Endothelial cell of umbilical vein (primary cell): Measurements from ENCODE around the gene FGF12. TPM values are rescaled to one million over a fixed set of nuclear protein-coding genes. Genes with fewer than 3 reads are reported as not detected.

Source experiments
- BruUV-seq: library from RNA; stranded (reverse); fragments of 400-500 nt; replicated peaks from 2 replicates; lab custom pipeline; 2021; lab: Mats Ljungman, UMichigan
- CTCF ChIA-PET: fragments of 300-600, 350-600 bp; sonication (Branson Sonifier 250); formaldehyde crosslinking; loops from one replicate; lab custom pipeline; 2021; ENCODE audit warnings: antibody characterized with exemption, inconsistent platforms; lab: Charles Lee
- POLR2A ChIA-PET: fragments of 300-600, 350-600 bp; sonication (Branson Sonifier 250); formaldehyde crosslinking; loops from one replicate; lab custom pipeline; 2021; ENCODE audit warnings: antibody characterized with exemption, inconsistent platforms; lab: Charles Lee
- DNase-seq: peaks from one replicate; pipeline ENCODE4 v3.0.0-alpha.2; 2011; ENCODE audit warnings: low read depth, low spot score
- FAIRE-seq: peaks from 2 replicates; lab custom pipeline; 2011; peaks lifted over from hg19 to GRCh38; lab: Jason Lieb, UNC
- H2AFZ ChIP-seq: 2 replicates; pipeline ENCODE4 v1.6.0; 2012; ENCODE audit warnings: low read depth, low read length, control low read depth, inconsistent platforms
- H3K27ac ChIP-seq: 2 replicates; pipeline ENCODE4 v1.5.1; 2011; ENCODE audit warnings: low read depth, mild to moderate bottlenecking, control low read depth, low read length, moderate library complexity; ENCODE audit not compliant: insufficient read depth
- H3K27me3 ChIP-seq, 2 experiments: 2 replicates each; pipeline versions ENCODE4 v1.6.0 to v1.6.1; 2011; ENCODE audit warnings: low read length in 2 of 2, mixed read lengths in 1 of 2; ENCODE audit not compliant: control insufficient read depth in 2 of 2, insufficient read depth in 2 of 2
- H3K36me3 ChIP-seq, 2 experiments: 2 replicates in 1 of 2; 3 replicates in 1 of 2; pipeline ENCODE4 v1.5.1; 2011; ENCODE audit warnings: low read length in 2 of 2, mild to moderate bottlenecking in 1 of 2, moderate library complexity in 1 of 2; ENCODE audit not compliant: control insufficient read depth in 2 of 2, insufficient read depth in 2 of 2; ENCODE audit errors: extremely low read depth in 1 of 2
- H3K4me1 ChIP-seq: 3 replicates; pipeline ENCODE4 v1.5.1; 2011; ENCODE audit warnings: mild to moderate bottlenecking, low read length; ENCODE audit not compliant: control insufficient read depth, insufficient read depth; ENCODE audit errors: extremely low read depth
- H3K4me2 ChIP-seq: 2 replicates; pipeline ENCODE4 v1.6.1; 2011; ENCODE audit warnings: low read length, control low read depth, mixed read lengths; ENCODE audit not compliant: insufficient read depth
- H3K4me3 ChIP-seq, 3 experiments: fragments of 200-600 bp in 1 of 3; sonication (generic), shearing (Covaris generic) in 1 of 3; replicated peaks in 1 of 3; 2 replicates each; pipeline ENCODE4 v1.5.1; 2011 to 2016; ENCODE audit warnings: control low read depth in 3 of 3, low read length in 3 of 3, mild to moderate bottlenecking in 2 of 3, inconsistent platforms in 1 of 3, low read depth in 1 of 3, moderate library complexity in 1 of 3; ENCODE audit not compliant: insufficient read depth in 1 of 3
- H3K79me2 ChIP-seq: 2 replicates; pipeline ENCODE4 v1.6.0; 2012; ENCODE audit warnings: low read length, inconsistent platforms; ENCODE audit not compliant: control insufficient read depth, insufficient read depth
- H3K9ac ChIP-seq: replicated peaks from 2 replicates; pipeline ENCODE3; 2011; ENCODE audit warnings: low read length, control low read depth; ENCODE audit not compliant: insufficient read depth; ENCODE audit errors: extremely low read depth
- H3K9me1 ChIP-seq: replicated peaks from 3 replicates; pipeline ENCODE4 v1.6.0; 2011; ENCODE audit warnings: mild to moderate bottlenecking, low read length; ENCODE audit not compliant: control insufficient read depth, insufficient read depth; ENCODE audit errors: extremely low read depth
- H3K9me3 ChIP-seq: replicated peaks from 2 replicates; pipeline ENCODE4 v1.5.1; 2012; ENCODE audit warnings: low read length, inconsistent platforms; ENCODE audit not compliant: control insufficient read depth, insufficient read depth
- H4K20me1 ChIP-seq: replicated peaks from 2 replicates; pipeline ENCODE3; 2011; ENCODE audit warnings: mild to moderate bottlenecking, low read length; ENCODE audit not compliant: control insufficient read depth, insufficient read depth; ENCODE audit errors: extremely low read depth
- EZH2 ChIP-seq: IDR thresholded peaks from 2 replicates; pipeline ENCODE4 v1.6.1; 2012; ENCODE audit warnings: borderline replicate concordance, low read depth, mild to moderate bottlenecking, moderate library complexity, low read length, inconsistent platforms; ENCODE audit not compliant: severe bottlenecking
- FOS ChIP-seq: IDR thresholded peaks from 2 replicates; pipeline ENCODE4 v1.6.1; 2011; ENCODE audit warnings: mild to moderate bottlenecking, low read length, moderate library complexity, borderline replicate concordance; ENCODE audit not compliant: insufficient read depth
- GATA2 ChIP-seq: IDR thresholded peaks from 2 replicates; pipeline ENCODE4 v1.7.0; 2011; ENCODE audit warnings: low read depth, mild to moderate bottlenecking, moderate library complexity, mixed read lengths, low read length; ENCODE audit not compliant: insufficient read length, insufficient read depth
- JUN ChIP-seq: IDR thresholded peaks from 2 replicates; pipeline ENCODE4 v1.6.1; 2011; ENCODE audit warnings: borderline replicate concordance, low read depth; ENCODE audit not compliant: insufficient read length, insufficient read depth
- MYC ChIP-seq: IDR thresholded peaks from one replicate; pipeline ENCODE4 v1.6.1; 2011; ENCODE audit warnings: mild to moderate bottlenecking, low read depth, low read length
- POLR2A ChIP-seq: IDR thresholded peaks from 2 replicates; pipeline ENCODE4 v1.6.1; 2012; ENCODE audit warnings: low read depth, mild to moderate bottlenecking, control low read depth, low read length
- POLR2AphosphoS5 ChIP-seq: IDR thresholded peaks from 2 replicates; pipeline ENCODE4 v1.6.1; 2012; ENCODE audit warnings: low read depth, mild to moderate bottlenecking, control low read depth, low read length, moderate library complexity; ENCODE audit not compliant: insufficient read depth
- dilution Hi-C: fragments of 300-500 bp; cut with MboI; formaldehyde crosslinking; loops from one replicate; pipeline ENCODE4 v1.15.0; 2019; ENCODE audit warnings: low sequenced_read_pairs; ENCODE audit not compliant: extremely low pct_ligation_motif_present
- intact Hi-C: fragments of 100-400 bp; cut with micrococcal nuclease; formaldehyde crosslinking; loops from one replicate; pipeline ENCODE4 v1.10.0; 2022
- polyA plus RNA-seq, 4 experiments: library from polyadenylated mRNA; depleted of rRNA in 3 of 4; stranded (reverse) in 3 of 4; unstranded in 1 of 4; fragments of >200 nt; gene quantifications; 2 replicates each; pipeline versions ENCODE4 v1.2.1 to v1.2.3, GENCODE V29; 2011 to 2012; ENCODE audit warnings: missing spikeins in 1 of 4
- total RNA-seq: library from RNA; stranded (reverse); gene quantifications from 2 replicates; pipeline ENCODE4 v1.2.3, GENCODE V29; 2021
- TF ChIP-seq, protein P1 (sequence below): IDR thresholded peaks from 2 replicates; pipeline ENCODE4 v1.6.1; 2011; ENCODE audit not compliant: insufficient read depth, insufficient read length
- TF ChIP-seq, protein P2 (sequence below), 2 donors: IDR thresholded peaks; 1 replicate in 1 of 2; 2 replicates in 1 of 2; pipeline ENCODE4 v1.5.1; 2011; ENCODE audit warnings: low read length in 2 of 2, mild to moderate bottlenecking in 2 of 2, moderate library complexity in 2 of 2, control low read depth in 1 of 2, inconsistent platforms in 1 of 2, low read depth in 1 of 2; ENCODE audit not compliant: insufficient read depth in 1 of 2; ENCODE audit errors: extremely low read depth in 1 of 2

The FGF12 gene
- total and polyA plus RNA-seq, 2 donors (not counting 3 experiments of a cell fraction or from before 2014, with no cell fraction given), result 0.72 to 2.5 TPM

DNA sequence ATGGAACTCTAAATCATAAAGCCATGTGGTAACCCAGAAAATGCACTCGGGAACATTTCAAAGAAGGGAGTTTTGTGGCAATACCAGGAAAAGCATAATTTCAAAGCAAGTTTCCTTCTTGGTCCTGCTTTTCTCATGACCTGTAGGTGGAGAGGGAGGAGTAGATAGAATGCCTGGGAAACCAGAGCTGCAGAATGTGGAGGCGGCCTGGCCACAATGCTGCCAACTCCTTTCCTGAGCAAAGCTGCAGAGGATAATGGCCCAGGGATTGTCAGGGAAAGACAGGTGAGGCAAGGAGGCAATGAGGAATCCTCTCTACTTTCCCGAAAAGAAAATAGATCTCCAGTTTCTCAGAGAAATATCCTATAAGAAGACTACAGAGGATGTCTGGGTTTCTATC is 330.3 kb downstream of the FGF12 start:
- intact Hi-C loops, result no loop called here
- H2AFZ ChIP-seq, result no peak overlapping the region
- H3K4me1 ChIP-seq, result no peaks in the 10 kb centered on the region
- no TSS peak for BruUV-seq
- POLR2A ChIA-PET, result no interaction called here
- no peaks in the 10 kb centered on the region for H3K27me3 ChIP-seq
- H3K9me1 ChIP-seq, result no peaks in the 10 kb centered on the region
- dilution Hi-C loops, result no loop called here
- H3K36me3 ChIP-seq, result no peaks in the 10 kb centered on the region
- TF ChIP-seq POLR2AphosphoS5 (no peak), FOS (no peak)
- TF ChIP-seq, protein P1, sequence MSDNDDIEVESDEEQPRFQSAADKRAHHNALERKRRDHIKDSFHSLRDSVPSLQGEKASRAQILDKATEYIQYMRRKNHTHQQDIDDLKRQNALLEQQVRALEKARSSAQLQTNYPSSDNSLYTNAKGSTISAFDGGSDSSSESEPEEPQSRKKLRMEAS, result no peak
- H3K9ac ChIP-seq, result no peak overlapping the region
- no peak overlapping the region for H3K27ac ChIP-seq
- CTCF ChIA-PET, result interaction anchor here (0.8 kb wide), 1 partner anchor 17 kb away, joined by 3 read pairs; no protein-coding TSS in a partner anchor
- no peaks in the 10 kb centered on the region for H4K20me1 ChIP-seq
- H3K4me2 ChIP-seq, result no peak overlapping the region
- DNase-seq, result no peak
- no peak overlapping the region for H3K4me3 ChIP-seq
- no peaks in the 10 kb centered on the region for H3K9me3 ChIP-seq
- no peaks in the 10 kb centered on the region for H3K79me2 ChIP-seq
- FAIRE-seq, result no peak

DNA sequence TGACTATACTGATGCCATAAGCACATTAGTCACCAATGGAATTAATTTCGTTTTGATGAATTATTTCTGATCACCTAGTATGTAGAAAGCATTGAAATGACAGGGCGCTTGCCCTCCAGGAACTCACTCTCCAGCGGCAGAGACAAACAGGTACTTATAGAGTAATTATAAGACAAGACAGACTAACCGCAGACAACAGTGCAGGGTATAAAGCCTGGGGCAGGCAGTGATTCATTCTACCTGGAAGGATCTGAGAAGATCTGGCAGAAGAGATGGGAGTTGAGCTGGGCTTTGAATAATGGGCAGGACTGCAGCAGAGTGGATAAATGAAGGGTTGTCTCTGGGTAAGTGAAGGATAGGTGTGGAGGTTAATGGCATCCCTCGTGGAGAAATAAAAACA is 331.8 kb downstream of the FGF12 start:
- CTCF ChIA-PET, result no interaction called here
- no peaks in the 10 kb centered on the region for H3K36me3 ChIP-seq
- no peaks in the 10 kb centered on the region for H3K4me1 ChIP-seq
- H4K20me1 ChIP-seq, result no peaks in the 10 kb centered on the region
- no TSS peak for BruUV-seq
- no peak overlapping the region for H2AFZ ChIP-seq
- POLR2A ChIA-PET, result no interaction called here
- intact Hi-C loops (no loop called here), dilution Hi-C loops (no loop called here)
- no peak overlapping the region for H3K27ac ChIP-seq
- no peak overlapping the region for H3K9ac ChIP-seq
- no peak for TF ChIP-seq POLR2A
- TF ChIP-seq EZH2, result no peak
- no peak for TF ChIP-seq FOS
- TF ChIP-seq, protein P1, result no peak
- TF ChIP-seq, protein P2, sequence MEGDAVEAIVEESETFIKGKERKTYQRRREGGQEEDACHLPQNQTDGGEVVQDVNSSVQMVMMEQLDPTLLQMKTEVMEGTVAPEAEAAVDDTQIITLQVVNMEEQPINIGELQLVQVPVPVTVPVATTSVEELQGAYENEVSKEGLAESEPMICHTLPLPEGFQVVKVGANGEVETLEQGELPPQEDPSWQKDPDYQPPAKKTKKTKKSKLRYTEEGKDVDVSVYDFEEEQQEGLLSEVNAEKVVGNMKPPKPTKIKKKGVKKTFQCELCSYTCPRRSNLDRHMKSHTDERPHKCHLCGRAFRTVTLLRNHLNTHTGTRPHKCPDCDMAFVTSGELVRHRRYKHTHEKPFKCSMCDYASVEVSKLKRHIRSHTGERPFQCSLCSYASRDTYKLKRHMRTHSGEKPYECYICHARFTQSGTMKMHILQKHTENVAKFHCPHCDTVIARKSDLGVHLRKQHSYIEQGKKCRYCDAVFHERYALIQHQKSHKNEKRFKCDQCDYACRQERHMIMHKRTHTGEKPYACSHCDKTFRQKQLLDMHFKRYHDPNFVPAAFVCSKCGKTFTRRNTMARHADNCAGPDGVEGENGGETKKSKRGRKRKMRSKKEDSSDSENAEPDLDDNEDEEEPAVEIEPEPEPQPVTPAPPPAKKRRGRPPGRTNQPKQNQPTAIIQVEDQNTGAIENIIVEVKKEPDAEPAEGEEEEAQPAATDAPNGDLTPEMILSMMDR (IDR thresholded peaks at IDR 0.05; ENCODE audit: extremely low read depth in 1 of 2, insufficient read depth in 1 of 2, low read depth in 1 of 2, low read length in 2 of 2), result no peak
- TF ChIP-seq JUN, result no peak
- no peak for TF ChIP-seq GATA2
- no peak for TF ChIP-seq MYC
- TF ChIP-seq POLR2AphosphoS5, result no peak
- no peaks in the 10 kb centered on the region for H3K79me2 ChIP-seq
- no peak overlapping the region for H3K4me3 ChIP-seq
- FAIRE-seq (no peak), DNase-seq (no peak)
- no peaks in the 10 kb centered on the region for H3K9me1 ChIP-seq
- H3K9me3 ChIP-seq, result no peaks in the 10 kb centered on the region
- H3K4me2 ChIP-seq, result no peak overlapping the region
- H3K27me3 ChIP-seq, result no peaks in the 10 kb centered on the region
